NCI-H1417 (cell line): ENCODE results near the gene TMEM63A.
A peak's percentile ranks its signal among the peaks of the same experiment; 100 is the strongest.
"Not testable (repeated sequence)": the region's sequence is repeated elsewhere in the genome, so short reads cannot be mapped to it uniquely, and the experiment has no call there.

Experiments used
- DNase-seq, 3 experiments: peaks; one replicate each; lab custom pipeline; 2025; lab: John Stamatoyannopoulos, UW

The TMEM63A gene

GRCh38 chr1:225819346-225820192 is 62.6 kb downstream of the TMEM63A start:
- DNase-seq = no peak

DNA sequence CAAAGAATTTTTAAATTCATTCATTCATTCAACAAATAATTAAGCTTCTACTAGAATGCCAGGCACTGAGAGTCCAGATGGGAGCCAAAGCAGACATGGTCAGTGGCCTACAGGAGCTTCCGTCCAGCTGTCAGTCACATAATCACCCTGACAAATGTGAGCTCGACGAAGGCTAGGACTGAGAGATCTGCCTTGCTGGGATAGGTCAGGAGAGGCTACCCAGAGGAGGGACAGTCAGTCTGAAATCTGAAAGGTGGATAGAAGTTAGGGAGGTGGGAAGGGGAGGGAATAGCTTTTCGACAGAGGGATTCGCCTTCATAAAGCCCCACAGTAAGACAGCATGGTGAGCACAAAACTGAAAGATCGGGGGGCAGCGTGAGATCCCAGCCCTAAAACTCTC is 64.0 kb downstream of the TMEM63A start:
- DNase-seq = no peak

GRCh38 chr1:225817611-225818061 is 64.5 kb downstream of the TMEM63A start:
- no peak for DNase-seq

- no peak for DNase-seq
Observed at GRCh38 chr1:225816643-225817538, 65.3 kb downstream of the TMEM63A start.

DNA sequence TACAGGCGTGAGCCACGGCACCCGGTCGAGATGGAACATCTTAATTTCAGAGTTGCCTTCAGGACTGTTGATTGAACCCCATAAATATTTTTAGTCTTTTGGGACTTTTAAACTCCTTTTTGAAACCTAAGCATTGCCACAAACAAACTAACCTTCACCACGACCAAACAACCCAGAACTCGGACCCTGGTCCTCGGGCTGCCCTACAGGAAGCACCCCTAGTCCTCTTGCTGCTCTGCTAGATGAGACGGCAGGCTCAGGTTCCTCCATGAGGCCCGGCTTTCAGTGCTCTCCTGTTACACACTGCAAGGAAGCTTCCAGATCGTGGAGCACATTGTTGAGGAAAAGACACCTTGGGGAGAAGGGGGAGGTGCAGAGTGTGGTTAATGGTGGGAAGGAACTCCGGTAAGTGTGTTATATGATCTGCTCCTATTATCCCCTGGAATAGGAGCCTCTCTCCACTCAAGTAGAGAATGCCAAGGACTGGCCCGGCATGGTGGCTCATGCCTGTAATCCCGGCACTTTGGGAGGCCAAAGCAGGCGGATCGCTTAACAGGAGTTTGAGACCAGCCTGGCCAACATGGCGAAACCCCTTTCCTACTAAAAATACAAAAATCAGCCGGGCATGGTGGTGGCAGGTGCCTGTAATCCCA is 66.5 kb downstream of the TMEM63A start:
- DNase-seq = peak in 2 of 3 experiments; percentile 32 to 74

- DNase-seq = not testable (repeated sequence)
Observed at GRCh38 chr1:225815090-225815489, 67.1 kb downstream of the TMEM63A start.

DNA sequence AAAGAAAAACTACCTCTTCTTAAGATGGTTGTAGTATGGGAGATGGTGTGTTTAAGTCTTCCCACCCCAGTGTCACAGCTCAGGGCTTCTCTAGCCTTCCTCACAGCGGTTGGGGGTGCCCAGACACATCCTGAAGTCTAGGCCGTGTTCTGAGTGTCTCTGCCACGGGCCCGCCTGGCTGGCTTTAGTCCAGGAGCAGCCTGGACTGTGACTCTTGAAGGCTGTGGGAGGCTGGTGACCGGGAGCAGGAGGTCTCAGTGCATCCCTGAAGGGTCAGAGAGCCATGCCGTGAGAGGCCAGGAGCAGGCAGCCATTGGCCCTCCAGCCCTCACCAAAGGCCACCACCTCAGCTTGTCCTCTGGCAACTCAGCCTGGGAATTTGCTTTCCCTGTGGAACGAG is 67.8 kb downstream of the TMEM63A start:
- DNase-seq = no peak

DNA sequence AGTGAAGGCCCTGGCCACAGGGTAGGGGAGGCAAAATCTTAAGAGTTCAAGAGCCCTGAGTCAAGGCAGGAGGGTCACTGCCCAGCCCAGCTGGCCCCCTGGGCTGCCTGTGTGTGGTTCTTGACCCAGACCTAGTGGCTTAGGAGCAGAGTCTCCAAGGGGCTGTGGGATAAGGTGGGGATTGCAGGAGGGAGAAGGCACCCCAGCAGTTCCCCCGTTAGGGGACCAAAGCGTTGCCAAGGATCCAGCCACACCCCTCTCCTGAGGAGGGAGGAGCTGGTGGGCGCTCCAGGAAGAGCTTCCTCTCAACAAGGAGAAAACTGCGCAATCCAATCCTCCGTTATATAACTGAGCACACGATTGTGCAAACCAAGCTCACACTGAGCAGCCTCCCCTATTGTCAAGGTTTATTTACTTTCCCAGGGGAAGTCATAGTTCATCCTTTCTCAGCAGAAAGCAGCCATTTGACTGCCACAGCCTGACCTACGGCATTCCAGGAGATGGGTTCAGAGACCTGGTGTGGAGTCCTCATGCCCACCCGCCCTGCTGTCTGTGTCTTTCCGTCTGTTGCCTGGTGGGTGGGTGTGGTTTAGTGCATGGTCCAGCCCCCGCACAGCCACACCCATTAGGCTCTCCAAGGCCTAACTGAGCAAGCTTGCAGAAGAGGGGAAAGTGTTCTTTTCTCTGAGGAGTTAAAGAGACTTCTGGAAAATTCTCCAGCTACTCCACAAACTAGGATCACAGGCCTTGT is 68.8 kb downstream of the TMEM63A start:
- peak; percentile 12 to 79 (median 46) for DNase-seq

DNA sequence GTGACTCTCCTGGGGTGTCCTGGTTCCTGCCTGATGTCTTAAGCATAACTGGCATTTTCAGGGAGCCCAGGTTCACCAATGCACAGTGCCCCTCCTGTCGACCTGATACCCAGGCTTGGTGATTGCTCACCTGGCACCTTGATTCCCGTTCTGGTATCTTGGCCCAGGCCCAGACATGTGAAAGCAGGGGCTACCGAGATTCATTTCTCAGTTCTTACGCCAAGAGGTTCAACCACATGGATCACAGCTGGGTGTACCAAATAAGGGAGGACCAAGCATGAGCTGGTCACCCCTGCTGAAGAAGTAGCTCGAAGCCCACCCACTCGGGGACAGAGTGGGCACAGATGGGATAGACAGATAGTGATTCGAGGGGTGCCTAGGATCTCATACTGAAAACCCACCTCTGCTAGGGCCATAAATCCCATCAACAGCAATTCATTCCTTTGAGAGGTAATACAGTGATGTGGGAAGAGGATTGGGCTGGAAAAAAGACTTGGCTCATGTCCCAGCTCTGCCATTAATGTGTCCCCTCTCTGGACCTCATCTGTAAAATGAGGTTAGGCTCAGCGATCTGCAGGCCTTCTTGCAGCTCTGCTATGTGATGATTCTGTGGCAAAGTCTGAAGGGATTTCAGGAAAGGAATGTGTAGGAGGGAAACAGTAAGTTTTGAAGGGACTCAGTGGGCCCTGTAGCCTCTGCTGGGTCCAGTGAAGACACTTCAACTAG is 69.5 kb downstream of the TMEM63A start:
- DNase-seq = peak in 1 of 3 experiments; percentile 19

DNA sequence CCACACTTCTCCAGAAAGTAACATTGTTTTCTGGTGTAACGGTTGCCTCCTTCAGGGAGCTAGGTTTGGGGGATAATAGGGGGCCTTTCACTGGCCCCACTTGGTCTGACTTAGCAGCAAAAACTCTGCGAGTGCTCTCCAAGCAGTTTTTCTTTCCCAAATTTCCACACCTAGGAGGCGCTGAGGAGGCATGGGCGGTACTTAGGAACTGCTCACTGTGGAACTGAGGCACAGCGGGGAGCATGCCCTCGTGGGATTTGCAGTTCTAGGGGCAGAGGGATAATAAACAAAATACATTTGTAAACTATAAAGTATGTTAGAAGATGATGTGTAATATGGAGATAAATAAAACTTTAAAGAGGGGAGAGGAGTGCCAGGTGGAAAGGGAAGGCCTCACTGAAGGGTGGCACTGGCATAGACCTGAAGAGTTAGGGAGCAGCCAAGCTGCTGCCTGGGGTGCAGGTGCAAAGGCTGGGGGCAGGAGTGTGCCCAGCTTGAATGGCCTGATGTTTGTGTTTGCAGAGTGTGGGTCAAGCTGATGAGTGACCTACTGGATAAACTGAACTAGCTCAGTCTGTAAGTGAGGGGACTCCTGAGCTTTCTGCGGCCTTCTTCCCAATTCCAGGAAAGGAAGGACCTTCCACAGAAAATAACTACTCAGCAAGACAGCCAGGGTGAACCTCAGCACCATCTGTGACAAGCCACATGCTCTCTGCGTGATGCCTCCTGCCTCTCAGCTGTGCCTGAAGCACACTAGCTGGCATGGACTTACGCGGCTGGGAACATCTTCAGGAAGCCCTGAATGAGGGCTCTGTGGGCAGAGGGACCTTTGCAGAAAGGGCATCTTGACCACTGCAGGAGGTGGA is 70.3 kb downstream of the TMEM63A start:
- peak in 1 of 3 experiments; percentile 24 for DNase-seq

- DNase-seq = peak in 1 of 3 experiments; percentile 11
Observed at GRCh38 chr1:225810579-225811538, 71.3 kb downstream of the TMEM63A start.

DNA sequence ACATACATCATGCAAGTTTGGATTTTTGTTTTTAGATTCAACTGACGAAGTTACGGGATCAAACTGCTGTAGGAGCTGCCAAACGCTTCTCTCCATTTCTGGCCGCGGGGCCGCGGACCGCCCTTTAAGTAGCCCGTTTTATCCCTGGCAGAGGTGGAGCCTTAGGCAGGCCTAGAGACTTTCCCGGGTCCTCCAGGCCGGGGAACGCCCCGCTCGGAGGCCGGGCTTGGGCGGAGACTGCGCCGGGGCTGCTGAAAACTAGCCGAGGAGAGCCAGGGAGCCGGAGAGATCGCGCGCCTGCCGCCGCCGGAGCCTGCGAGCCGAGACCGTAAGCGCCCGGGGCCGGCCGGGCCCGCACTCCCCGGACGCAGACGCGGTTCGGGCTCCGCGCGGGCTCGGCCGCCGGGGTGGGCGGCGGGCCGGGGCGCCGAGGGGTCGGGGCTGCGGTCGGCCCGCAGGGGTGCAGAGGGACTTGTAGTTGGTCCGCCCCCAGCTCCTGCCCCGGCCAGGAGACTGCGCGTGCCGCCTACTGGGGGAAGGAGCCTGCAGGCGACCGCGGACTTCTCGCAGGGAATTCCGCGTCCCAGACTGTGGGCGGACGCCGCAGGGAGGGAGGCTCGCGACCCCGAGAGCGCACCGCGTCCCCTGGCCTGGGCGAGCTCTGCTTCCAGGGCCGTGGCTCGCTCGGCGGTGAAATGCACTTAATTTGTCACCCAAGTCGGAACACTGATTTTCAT is 72.2 kb downstream of the TMEM63A start, which contains the start of gene EPHX1:
Gene EPHX1 (plus strand): TSS at position 283 of the 737 bp plus-strand sequence. CDS start 18,606 bp downstream, outside the sequence.
- peak; percentile 61 to 89 (median 84) for DNase-seq

GRCh38 chr1:225808136-225808535 is 74.0 kb downstream of the TMEM63A start:
- no peak for DNase-seq

DNA sequence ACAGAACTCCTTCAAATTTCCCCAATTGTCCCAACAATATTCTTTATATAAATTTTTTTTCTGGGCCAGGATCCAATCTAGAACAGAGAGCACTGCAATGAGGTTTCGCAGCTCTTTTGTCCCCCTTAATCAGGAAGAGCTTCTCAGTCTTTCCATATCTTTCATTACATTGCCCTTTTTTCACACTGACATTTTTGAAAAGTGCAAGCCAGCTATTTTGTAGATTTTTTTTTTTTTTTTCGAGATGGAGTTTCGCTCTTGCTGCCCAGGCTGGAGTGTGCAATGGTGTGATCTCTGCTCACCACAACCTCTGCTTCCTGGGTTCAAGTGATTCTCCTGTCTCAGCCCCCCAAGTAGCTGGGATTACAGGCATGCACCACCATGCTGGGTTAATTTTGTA is 75.4 kb downstream of the TMEM63A start:
- DNase-seq = not testable (repeated sequence)

DNA sequence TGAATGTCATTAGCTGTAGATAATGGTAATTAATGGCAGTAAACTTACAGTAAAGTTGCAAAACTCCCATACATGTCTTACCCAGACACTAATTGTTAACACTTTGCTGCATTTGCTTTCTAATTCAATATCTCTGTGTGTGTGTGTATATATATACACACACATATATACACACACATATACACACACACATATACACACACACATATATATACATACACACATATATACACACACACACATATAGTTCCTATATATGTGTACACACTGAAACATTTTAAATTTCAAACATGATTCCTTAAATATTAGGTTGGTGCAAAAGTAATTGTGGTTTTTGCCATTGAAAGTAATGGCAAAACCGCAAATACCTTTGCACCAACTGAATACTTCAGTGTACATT is 75.9 kb downstream of the TMEM63A start:
- DNase-seq = no peak

DNA sequence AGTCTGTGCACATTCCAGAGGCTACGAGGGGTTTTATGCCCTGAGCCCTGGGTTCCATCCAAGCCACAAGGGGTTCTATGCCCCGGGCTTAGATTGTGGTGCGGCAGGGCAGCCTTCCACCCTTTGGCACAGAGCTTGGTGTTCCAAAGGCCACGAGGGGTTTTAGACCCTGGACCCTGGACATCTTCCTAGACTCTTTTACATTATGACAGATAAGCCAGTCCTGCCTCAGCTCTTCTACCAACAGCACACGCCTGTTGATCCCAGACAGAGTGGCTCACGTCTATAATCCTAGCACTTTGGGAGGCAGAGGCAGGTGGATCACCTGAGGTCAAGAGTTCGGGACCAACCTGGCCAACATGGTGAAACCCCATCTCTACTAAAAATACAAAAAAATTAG is 81.0 kb downstream of the TMEM63A start:
- not testable (repeated sequence) for DNase-seq

DNA sequence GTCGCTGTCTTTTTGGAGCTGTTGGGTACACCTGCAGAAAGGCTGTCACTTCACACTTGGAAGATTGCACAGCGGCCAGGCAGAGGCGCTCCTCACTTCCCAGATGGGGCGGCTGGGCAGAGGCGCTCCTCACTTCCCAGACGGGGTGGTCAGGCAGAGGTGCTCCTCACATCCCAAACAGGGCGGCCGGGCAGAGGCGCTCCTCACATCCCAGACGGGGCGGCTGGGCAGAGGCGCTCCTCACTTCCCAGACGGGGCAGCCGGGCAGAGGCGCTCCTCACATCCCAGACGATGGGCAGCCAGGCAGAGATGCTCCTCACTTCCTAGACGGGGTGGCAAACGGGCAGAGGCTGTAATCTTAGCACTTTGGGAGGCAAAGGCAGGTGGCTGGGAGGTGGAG is 86.1 kb downstream of the TMEM63A start:
- DNase-seq = not testable (repeated sequence)
